Activated gamma-delta T cell treated with Interleukin-2 at 50 U/mL for 16 hours (primary cell): ENCODE measurements around the gene TMEM154.

Source experiments
- DNase-seq: peaks from one replicate; pipeline ENCODE4 v3.0.0-alpha.2; 2020

Gene TMEM154

GRCh38 chr4:152679414-152680281 lies at the start of gene TMEM154:
TSS of gene TMEM154 (minus strand) at chr4:152679997. CDS start at chr4:152679933, 64 bp downstream.
- peak; percentile 66 for DNase-seq

GRCh38 chr4:152729466-152729865 lies 49.7 kb upstream of the TMEM154 start:
- DNase-seq: no peak

- no peak for DNase-seq
These were observed 48.5 kb upstream of the TMEM154 start for GRCh38 chr4:152728343-152728742.

- no peak for DNase-seq
These were observed 48.0 kb upstream of the TMEM154 start for GRCh38 chr4:152727784-152728183.

- no peak for DNase-seq
These were observed 44.7 kb upstream of the TMEM154 start for GRCh38 chr4:152724494-152724893.

- no peak for DNase-seq
These were observed 43.4 kb upstream of the TMEM154 start for GRCh38 chr4:152723236-152723635.

GRCh38 chr4:152719801-152720556 lies 40.2 kb upstream of the TMEM154 start:
- DNase-seq: no peak

GRCh38 chr4:152719291-152719690 lies 39.5 kb upstream of the TMEM154 start:
- no peak for DNase-seq

- DNase-seq: no peak
These were observed 35.3 kb upstream of the TMEM154 start for GRCh38 chr4:152715076-152715475.

GRCh38 chr4:152713951-152714705 lies 34.3 kb upstream of the TMEM154 start:
- no peak for DNase-seq

- DNase-seq: no peak
These were observed 30.1 kb upstream of the TMEM154 start for GRCh38 chr4:152709675-152710438.

- DNase-seq: no peak
These were observed 29.0 kb upstream of the TMEM154 start for GRCh38 chr4:152708796-152709195.

- no peak for DNase-seq
These were observed 28.6 kb upstream of the TMEM154 start for GRCh38 chr4:152708361-152708760.

- no peak for DNase-seq
These were observed 27.8 kb upstream of the TMEM154 start for GRCh38 chr4:152707632-152708031.

- DNase-seq: no peak
These were observed 26.1 kb upstream of the TMEM154 start for GRCh38 chr4:152705903-152706302.

GRCh38 chr4:152704788-152705187 lies 25.0 kb upstream of the TMEM154 start:
- no peak for DNase-seq

- no peak for DNase-seq
These were observed 20.4 kb upstream of the TMEM154 start for GRCh38 chr4:152700151-152700550.

- no peak for DNase-seq
These were observed 19.5 kb upstream of the TMEM154 start for GRCh38 chr4:152699313-152699712.

- no peak for DNase-seq
These were observed 18.3 kb upstream of the TMEM154 start for GRCh38 chr4:152698089-152698499.

GRCh38 chr4:152697284-152698088 lies 17.7 kb upstream of the TMEM154 start:
- no peak for DNase-seq

- peak; percentile 44 for DNase-seq
These were observed 17.0 kb upstream of the TMEM154 start for GRCh38 chr4:152696764-152697261.
